Hepatocyte (in vitro differentiated cells): Measurements from ENCODE around the gene ARMC5.

Experiments used
- CTCF ChIP-seq: fragments of 200-600 bp; sonication (generic); IDR thresholded peaks from 2 replicates; pipeline ENCODE4 v1.5.1; 2016; ENCODE audit warnings: antibody characterized with exemption, mild to moderate bottlenecking; ENCODE audit not compliant: poor library complexity
- EZH2 ChIP-seq: fragments of 200-600 bp; sonication (generic); IDR thresholded peaks from 2 replicates; pipeline ENCODE4 v1.6.1; 2016; ENCODE audit warnings: antibody characterized with exemption, mild to moderate bottlenecking, borderline replicate concordance

- TF ChIP-seq CTCF (no peak), EZH2 (no peak)
Observed at GRCh38 chr16:31498493-31498892, 39.2 kb downstream of the ARMC5 start.
